OCI-LY1 (cell line): ENCODE results near the gene CD27.

Experiments
- EZH2 ChIP-seq: fragments of 200-600 bp; sonication (generic), shearing (Covaris generic); IDR thresholded peaks from 2 replicates; pipeline ENCODE4 v1.8.0; 2017; ENCODE audit warnings: borderline replicate concordance, mixed run types, mild to moderate bottlenecking, antibody characterized with exemption, low read length, moderate library complexity, mixed read lengths
- TF ChIP-seq, protein P1 (sequence below): fragments of 200-600 bp; sonication (generic), shearing (Covaris generic); IDR thresholded peaks from 2 replicates; pipeline ENCODE4 v1.5.1; 2017; ENCODE audit warnings: mild to moderate bottlenecking, antibody characterized with exemption, low read length, moderate library complexity, mixed read lengths

DNA sequence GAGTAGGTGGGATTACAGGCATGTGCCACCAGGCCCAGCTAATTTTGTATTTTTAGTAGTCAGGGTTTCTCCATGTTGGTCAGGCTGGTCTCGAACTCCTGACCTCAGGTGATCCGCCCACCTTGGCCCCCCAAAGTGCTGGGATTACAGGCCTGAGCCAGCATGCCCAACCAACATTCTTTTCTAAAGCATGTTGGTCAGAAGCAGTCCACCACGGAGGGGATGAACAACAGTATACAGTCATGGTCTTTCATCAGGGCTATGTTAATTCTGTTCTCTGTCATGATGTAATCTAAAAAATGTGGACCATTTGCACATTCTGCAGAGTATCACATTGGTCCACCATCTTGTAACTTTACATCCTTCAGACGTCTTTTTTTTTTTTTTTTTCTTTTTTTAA is 44.7 kb downstream of the CD27 start:
- TF ChIP-seq, protein P1, sequence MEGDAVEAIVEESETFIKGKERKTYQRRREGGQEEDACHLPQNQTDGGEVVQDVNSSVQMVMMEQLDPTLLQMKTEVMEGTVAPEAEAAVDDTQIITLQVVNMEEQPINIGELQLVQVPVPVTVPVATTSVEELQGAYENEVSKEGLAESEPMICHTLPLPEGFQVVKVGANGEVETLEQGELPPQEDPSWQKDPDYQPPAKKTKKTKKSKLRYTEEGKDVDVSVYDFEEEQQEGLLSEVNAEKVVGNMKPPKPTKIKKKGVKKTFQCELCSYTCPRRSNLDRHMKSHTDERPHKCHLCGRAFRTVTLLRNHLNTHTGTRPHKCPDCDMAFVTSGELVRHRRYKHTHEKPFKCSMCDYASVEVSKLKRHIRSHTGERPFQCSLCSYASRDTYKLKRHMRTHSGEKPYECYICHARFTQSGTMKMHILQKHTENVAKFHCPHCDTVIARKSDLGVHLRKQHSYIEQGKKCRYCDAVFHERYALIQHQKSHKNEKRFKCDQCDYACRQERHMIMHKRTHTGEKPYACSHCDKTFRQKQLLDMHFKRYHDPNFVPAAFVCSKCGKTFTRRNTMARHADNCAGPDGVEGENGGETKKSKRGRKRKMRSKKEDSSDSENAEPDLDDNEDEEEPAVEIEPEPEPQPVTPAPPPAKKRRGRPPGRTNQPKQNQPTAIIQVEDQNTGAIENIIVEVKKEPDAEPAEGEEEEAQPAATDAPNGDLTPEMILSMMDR = no peak
- no peak for TF ChIP-seq EZH2
